GM23338 (cell line): ENCODE results near the gene CTNNA2. TPM values are rescaled to one million over a fixed set of nuclear protein-coding genes. Genes with fewer than 3 reads are reported as not detected.

Experiments
- CREB1 ChIP-seq: fragments of 250-450 bp; sonication (Bioruptor Pico); IDR thresholded peaks from 2 replicates; pipeline ENCODE4 v1.5.0; 2020; ENCODE audit warnings: low read depth, mild to moderate bottlenecking, moderate library complexity
- EZH2 ChIP-seq: fragments of 200-600 bp; sonication (generic); IDR thresholded peaks from one replicate; pipeline ENCODE4 v1.8.0; 2017; ENCODE audit warnings: antibody characterized with exemption, mild to moderate bottlenecking, low read depth; ENCODE audit not compliant: unreplicated experiment
- EZH2phosphoT487 ChIP-seq: fragments of 200-600 bp; sonication (generic); IDR thresholded peaks from one replicate; pipeline ENCODE4 v1.8.1; 2018; ENCODE audit warnings: antibody characterized with exemption; ENCODE audit not compliant: unreplicated experiment
- JUNB ChIP-seq: IDR thresholded peaks from one replicate; pipeline ENCODE4 v1.6.1; 2016; ENCODE audit warnings: antibody characterized with exemption; ENCODE audit not compliant: unreplicated experiment
- NANOG ChIP-seq: IDR thresholded peaks from 2 replicates; pipeline ENCODE4 v1.6.1; 2016; ENCODE audit warnings: antibody characterized with exemption, borderline replicate concordance
- POLR2AphosphoS5 ChIP-seq: IDR thresholded peaks from 2 replicates; pipeline ENCODE4 v1.6.1; 2016; ENCODE audit warnings: antibody characterized with exemption, low read depth
- STAT1 ChIP-seq: IDR thresholded peaks from one replicate; pipeline ENCODE4 v1.6.1; 2016; ENCODE audit warnings: antibody characterized with exemption; ENCODE audit not compliant: unreplicated experiment
- ZNF114 ChIP-seq: fragments of 250-450 bp; sonication (Bioruptor Pico); IDR thresholded peaks from 2 replicates; pipeline ENCODE4 v1.5.0; 2020; ENCODE audit warnings: mild to moderate bottlenecking, moderate library complexity
- ZNF331 ChIP-seq: fragments of 250-450 bp; sonication (Bioruptor Pico); IDR thresholded peaks from 2 replicates; pipeline ENCODE4 v1.5.0; 2020; ENCODE audit warnings: low read depth, mild to moderate bottlenecking, moderate library complexity
- polyA plus RNA-seq: library from polyadenylated mRNA; unstranded; fragments of >200 nt; fragmentation: Nextera tagmentation; extraction: Ambion mirVana; gene quantifications from 2 replicates; pipeline ENCODE4 v1.2.1, GENCODE V29; 2016
- total RNA-seq: library from RNA; depleted of rRNA; stranded (reverse); fragments of >200 nt; shearing (Covaris generic); gene quantifications from 2 replicates; pipeline ENCODE4 v1.2.3, GENCODE V29; 2014
- TF ChIP-seq, protein P1 (sequence below): fragments of 250-450 bp; sonication (Bioruptor Pico); IDR thresholded peaks from 2 replicates; pipeline ENCODE4 v1.5.0; 2020; ENCODE audit warnings: mild to moderate bottlenecking, moderate library complexity
- TF ChIP-seq, protein P2 (sequence below), 2 experiments: fragments of 200-600 bp in 1 of 2; sonication (generic) in 1 of 2; conservative IDR thresholded peaks; 2 replicates each; pipeline versions ENCODE4 v1.5.1 to v1.6.1; 2016 to 2017; ENCODE audit warnings: antibody characterized with exemption in 2 of 2, low read depth in 2 of 2, mild to moderate bottlenecking in 2 of 2, moderate library complexity in 1 of 2
- TF ChIP-seq, protein P3 (sequence below): IDR thresholded peaks from 2 replicates; pipeline ENCODE4 v1.6.1; 2016; ENCODE audit warnings: antibody characterized with exemption

Gene CTNNA2
- total and polyA plus RNA-seq, 2 experiments from 2014 or later, result 6.4 to 15.6 TPM

DNA sequence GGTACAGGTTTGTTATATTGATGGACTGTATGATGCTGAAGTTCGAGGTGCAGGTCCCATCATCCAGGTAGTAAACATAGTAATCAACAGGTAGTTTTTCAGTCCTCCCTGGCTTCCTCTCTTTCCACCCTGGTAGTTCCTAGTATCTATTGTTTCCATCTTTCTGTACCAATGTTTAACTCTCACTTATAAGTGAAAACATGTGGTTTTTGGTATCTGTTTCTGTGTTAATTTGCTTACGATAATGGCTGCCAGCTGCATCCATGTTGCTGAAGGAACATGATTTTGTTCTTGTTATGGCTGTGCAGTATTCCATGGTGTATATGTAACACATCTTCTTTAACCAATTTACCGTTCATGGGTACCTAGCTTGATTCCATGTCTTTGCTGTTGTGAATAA is 861.3 kb downstream of the CTNNA2 start (continued):
- TF ChIP-seq, protein P1, sequence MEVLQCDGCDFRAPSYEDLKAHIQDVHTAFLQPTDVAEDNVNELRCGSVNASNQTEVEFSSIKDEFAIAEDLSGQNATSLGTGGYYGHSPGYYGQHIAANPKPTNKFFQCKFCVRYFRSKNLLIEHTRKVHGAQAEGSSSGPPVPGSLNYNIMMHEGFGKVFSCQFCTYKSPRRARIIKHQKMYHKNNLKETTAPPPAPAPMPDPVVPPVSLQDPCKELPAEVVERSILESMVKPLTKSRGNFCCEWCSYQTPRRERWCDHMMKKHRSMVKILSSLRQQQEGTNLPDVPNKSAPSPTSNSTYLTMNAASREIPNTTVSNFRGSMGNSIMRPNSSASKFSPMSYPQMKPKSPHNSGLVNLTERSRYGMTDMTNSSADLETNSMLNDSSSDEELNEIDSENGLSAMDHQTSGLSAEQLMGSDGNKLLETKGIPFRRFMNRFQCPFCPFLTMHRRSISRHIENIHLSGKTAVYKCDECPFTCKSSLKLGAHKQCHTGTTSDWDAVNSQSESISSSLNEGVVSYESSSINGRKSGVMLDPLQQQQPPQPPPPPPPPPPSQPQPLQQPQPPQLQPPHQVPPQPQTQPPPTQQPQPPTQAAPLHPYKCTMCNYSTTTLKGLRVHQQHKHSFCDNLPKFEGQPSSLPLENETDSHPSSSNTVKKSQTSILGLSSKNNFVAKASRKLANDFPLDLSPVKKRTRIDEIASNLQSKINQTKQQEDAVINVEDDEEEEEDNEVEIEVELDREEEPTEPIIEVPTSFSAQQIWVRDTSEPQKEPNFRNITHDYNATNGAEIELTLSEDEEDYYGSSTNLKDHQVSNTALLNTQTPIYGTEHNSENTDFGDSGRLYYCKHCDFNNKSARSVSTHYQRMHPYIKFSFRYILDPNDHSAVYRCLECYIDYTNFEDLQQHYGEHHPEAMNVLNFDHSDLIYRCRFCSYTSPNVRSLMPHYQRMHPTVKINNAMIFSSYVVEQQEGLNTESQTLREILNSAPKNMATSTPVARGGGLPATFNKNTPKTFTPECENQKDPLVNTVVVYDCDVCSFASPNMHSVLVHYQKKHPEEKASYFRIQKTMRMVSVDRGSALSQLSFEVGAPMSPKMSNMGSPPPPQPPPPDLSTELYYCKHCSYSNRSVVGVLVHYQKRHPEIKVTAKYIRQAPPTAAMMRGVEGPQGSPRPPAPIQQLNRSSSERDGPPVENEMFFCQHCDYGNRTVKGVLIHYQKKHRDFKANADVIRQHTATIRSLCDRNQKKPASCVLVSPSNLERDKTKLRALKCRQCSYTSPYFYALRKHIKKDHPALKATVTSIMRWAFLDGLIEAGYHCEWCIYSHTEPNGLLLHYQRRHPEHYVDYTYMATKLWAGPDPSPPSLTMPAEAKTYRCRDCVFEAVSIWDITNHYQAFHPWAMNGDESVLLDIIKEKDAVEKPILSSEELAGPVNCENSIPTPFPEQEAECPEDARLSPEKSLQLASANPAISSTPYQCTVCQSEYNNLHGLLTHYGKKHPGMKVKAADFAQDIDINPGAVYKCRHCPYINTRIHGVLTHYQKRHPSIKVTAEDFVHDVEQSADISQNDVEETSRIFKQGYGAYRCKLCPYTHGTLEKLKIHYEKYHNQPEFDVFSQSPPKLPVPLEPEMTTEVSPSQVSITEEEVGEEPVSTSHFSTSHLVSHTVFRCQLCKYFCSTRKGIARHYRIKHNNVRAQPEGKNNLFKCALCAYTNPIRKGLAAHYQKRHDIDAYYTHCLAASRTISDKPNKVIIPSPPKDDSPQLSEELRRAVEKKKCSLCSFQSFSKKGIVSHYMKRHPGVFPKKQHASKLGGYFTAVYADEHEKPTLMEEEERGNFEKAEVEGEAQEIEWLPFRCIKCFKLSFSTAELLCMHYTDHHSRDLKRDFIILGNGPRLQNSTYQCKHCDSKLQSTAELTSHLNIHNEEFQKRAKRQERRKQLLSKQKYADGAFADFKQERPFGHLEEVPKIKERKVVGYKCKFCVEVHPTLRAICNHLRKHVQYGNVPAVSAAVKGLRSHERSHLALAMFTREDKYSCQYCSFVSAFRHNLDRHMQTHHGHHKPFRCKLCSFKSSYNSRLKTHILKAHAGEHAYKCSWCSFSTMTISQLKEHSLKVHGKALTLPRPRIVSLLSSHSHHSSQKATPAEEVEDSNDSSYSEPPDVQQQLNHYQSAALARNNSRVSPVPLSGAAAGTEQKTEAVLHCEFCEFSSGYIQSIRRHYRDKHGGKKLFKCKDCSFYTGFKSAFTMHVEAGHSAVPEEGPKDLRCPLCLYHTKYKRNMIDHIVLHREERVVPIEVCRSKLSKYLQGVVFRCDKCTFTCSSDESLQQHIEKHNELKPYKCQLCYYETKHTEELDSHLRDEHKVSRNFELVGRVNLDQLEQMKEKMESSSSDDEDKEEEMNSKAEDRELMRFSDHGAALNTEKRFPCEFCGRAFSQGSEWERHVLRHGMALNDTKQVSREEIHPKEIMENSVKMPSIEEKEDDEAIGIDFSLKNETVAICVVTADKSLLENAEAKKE (CRISPR knock-in tag), result no peak
- TF ChIP-seq EZH2phosphoT487, result no peak
- TF ChIP-seq, protein P2, sequence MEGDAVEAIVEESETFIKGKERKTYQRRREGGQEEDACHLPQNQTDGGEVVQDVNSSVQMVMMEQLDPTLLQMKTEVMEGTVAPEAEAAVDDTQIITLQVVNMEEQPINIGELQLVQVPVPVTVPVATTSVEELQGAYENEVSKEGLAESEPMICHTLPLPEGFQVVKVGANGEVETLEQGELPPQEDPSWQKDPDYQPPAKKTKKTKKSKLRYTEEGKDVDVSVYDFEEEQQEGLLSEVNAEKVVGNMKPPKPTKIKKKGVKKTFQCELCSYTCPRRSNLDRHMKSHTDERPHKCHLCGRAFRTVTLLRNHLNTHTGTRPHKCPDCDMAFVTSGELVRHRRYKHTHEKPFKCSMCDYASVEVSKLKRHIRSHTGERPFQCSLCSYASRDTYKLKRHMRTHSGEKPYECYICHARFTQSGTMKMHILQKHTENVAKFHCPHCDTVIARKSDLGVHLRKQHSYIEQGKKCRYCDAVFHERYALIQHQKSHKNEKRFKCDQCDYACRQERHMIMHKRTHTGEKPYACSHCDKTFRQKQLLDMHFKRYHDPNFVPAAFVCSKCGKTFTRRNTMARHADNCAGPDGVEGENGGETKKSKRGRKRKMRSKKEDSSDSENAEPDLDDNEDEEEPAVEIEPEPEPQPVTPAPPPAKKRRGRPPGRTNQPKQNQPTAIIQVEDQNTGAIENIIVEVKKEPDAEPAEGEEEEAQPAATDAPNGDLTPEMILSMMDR (conservative IDR thresholded peaks at IDR 0.05; ENCODE audit: low read depth in 2 of 2), result no peak
- no peak for TF ChIP-seq CREB1 (CRISPR knock-in tag)
- TF ChIP-seq ZNF114, result no peak
- TF ChIP-seq NANOG, result no peak
- no peak for TF ChIP-seq STAT1
- TF ChIP-seq, protein P3, sequence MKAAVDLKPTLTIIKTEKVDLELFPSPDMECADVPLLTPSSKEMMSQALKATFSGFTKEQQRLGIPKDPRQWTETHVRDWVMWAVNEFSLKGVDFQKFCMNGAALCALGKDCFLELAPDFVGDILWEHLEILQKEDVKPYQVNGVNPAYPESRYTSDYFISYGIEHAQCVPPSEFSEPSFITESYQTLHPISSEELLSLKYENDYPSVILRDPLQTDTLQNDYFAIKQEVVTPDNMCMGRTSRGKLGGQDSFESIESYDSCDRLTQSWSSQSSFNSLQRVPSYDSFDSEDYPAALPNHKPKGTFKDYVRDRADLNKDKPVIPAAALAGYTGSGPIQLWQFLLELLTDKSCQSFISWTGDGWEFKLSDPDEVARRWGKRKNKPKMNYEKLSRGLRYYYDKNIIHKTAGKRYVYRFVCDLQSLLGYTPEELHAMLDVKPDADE, result no peak
- TF ChIP-seq EZH2, result no peak
- no peak for TF ChIP-seq JUNB
- no peak for TF ChIP-seq ZNF331 (CRISPR knock-in tag)
- TF ChIP-seq POLR2AphosphoS5, result no peak
